LNCAP (cell line): ENCODE data around the gene BBIP1.

ENCODE experiments used
- CTCF ChIP-seq: fragments of 450-650 bp; IDR thresholded peaks from 2 replicates; pipeline ENCODE4 v1.5.1; 2017; ENCODE audit warnings: mild to moderate bottlenecking

BBIP1 gene

GRCh38 chr10:110876788-110877187 is 42.2 kb downstream of the BBIP1 start:
- TF ChIP-seq CTCF: no peak

- TF ChIP-seq CTCF: no peak
These were observed 43.0 kb downstream of the BBIP1 start for GRCh38 chr10:110876000-110876399.

GRCh38 chr10:110873951-110874350 is 45.0 kb downstream of the BBIP1 start:
- no peak for TF ChIP-seq CTCF

- no peak for TF ChIP-seq CTCF
These were observed 45.7 kb downstream of the BBIP1 start for GRCh38 chr10:110872984-110873923.

- no peak; the same call in 1 of the 2 replicates for TF ChIP-seq CTCF
These were observed 46.6 kb downstream of the BBIP1 start for GRCh38 chr10:110872145-110872983.

- no peak for TF ChIP-seq CTCF
These were observed 47.5 kb downstream of the BBIP1 start, which contains the start of gene PDCD4 for GRCh38 chr10:110871298-110872084. PDCD4 (plus strand) TSS chr10:110871928; CDS start chr10:110876028, 4,100 bp downstream.

- no peak for TF ChIP-seq CTCF
These were observed 48.1 kb downstream of the BBIP1 start for GRCh38 chr10:110870823-110871297.
